Measurements from ENCODE around the gene STT3A.
"Not testable (repeated sequence)": the region's sequence is repeated elsewhere in the genome, so short reads cannot be mapped to it uniquely, and the experiment has no call there.

Gene STT3A

GRCh38 chr11:125592305-125593113, at the start of gene STT3A:
STT3A (plus strand) TSS chr11:125592852; CDS start chr11:125595916, 3,064 bp downstream.
- peak; percentile 95 to 99 for DNase-seq

GRCh38 chr11:125550780-125551179, 41.9 kb upstream of the STT3A start:
- no peak for DNase-seq

GRCh38 chr11:125551835-125552342, 40.8 kb upstream of the STT3A start:
- no peak for DNase-seq

- no peak for DNase-seq
These were observed 39.7 kb upstream of the STT3A start for GRCh38 chr11:125552927-125553326.

- DNase-seq = no peak
These were observed 39.3 kb upstream of the STT3A start for GRCh38 chr11:125553357-125553756.

GRCh38 chr11:125554038-125554437, 38.6 kb upstream of the STT3A start:
- DNase-seq = no peak

GRCh38 chr11:125559888-125560287, 32.8 kb upstream of the STT3A start:
- DNase-seq = no peak

- DNase-seq = no peak
These were observed 30.7 kb upstream of the STT3A start for GRCh38 chr11:125561924-125562323.

- DNase-seq = no peak
These were observed 30.2 kb upstream of the STT3A start for GRCh38 chr11:125562430-125562829.

GRCh38 chr11:125564357-125564756, 28.3 kb upstream of the STT3A start:
- no peak for DNase-seq

GRCh38 chr11:125566235-125566634, 26.4 kb upstream of the STT3A start:
- no peak for DNase-seq

- DNase-seq = peak; percentile 89 to 90
These were observed 23.4 kb upstream of the STT3A start, which contains the start of gene EI24 for GRCh38 chr11:125568970-125569914. EI24 (plus strand) TSS chr11:125569477; CDS start chr11:125572528, 3,051 bp downstream.

- DNase-seq = no peak
These were observed 22.6 kb upstream of the STT3A start for GRCh38 chr11:125569915-125570621.

GRCh38 chr11:125570952-125571351, 21.7 kb upstream of the STT3A start:
- no peak for DNase-seq

- DNase-seq = no peak
These were observed 19.7 kb upstream of the STT3A start for GRCh38 chr11:125572916-125573315.

- DNase-seq = not testable (repeated sequence)
These were observed 15.5 kb upstream of the STT3A start for GRCh38 chr11:125577181-125577580.

- no peak for DNase-seq
These were observed 13.9 kb upstream of the STT3A start for GRCh38 chr11:125578783-125579182.

- DNase-seq = no peak
These were observed 12.8 kb upstream of the STT3A start for GRCh38 chr11:125579811-125580210.

GRCh38 chr11:125583496-125583895, 9.2 kb upstream of the STT3A start:
- DNase-seq = no peak

GRCh38 chr11:125585487-125585886, 7.2 kb upstream of the STT3A start:
- DNase-seq = no peak

- no peak for DNase-seq
These were observed 6.0 kb upstream of the STT3A start for GRCh38 chr11:125586623-125587022.

- DNase-seq = no peak
These were observed 5.2 kb upstream of the STT3A start for GRCh38 chr11:125587480-125587879.

GRCh38 chr11:125588505-125588904, 4.1 kb upstream of the STT3A start:
- DNase-seq = no peak

Measured in stimulated activated CD4-positive, alpha-beta T cell treated with anti-CD3 and anti-CD28 coated beads, Interleukin-4, amount 100 ng/mL, for 4 hours (primary cell).